ENCODE data around the gene ADORA1. TPM values are rescaled to one million over a fixed set of nuclear protein-coding genes. Genes with fewer than 3 reads are reported as not detected.

ADORA1 gene
- total RNA-seq, 1 experiment from 2014 or later: 1.5 TPM

GRCh38 chr1:203187689-203188264, 60.3 kb downstream of the ADORA1 start:
- no peak overlapping the region for H3K27ac Mint-ChIP-seq (ENCODE audit: unreplicated experiment)
- H3K27me3 Mint-ChIP-seq (ENCODE audit: unreplicated experiment): peaks cover 92% of the 10 kb centered on the region
- no peaks in the 10 kb centered on the region for H3K4me1 Mint-ChIP-seq (ENCODE audit: low read depth, unreplicated experiment)
- no peak for TF ChIP-seq CTCF (IDR thresholded peaks at IDR 0.05; ENCODE audit: unreplicated experiment)
- no TSS peak for BruUV-seq (replicated peaks)
- intact Hi-C loops (cut with micrococcal nuclease; ENCODE audit: unreplicated experiment): no loop called here
- CTCF ChIA-PET: no interaction called here
- no peaks in the 10 kb centered on the region for H3K9me3 Mint-ChIP-seq (ENCODE audit: low read depth, unreplicated experiment)
- no peaks in the 10 kb centered on the region for H3K36me3 Mint-ChIP-seq (ENCODE audit: insufficient read depth, unreplicated experiment)
- no peak for DNase-seq
- H3K4me3 Mint-ChIP-seq (ENCODE audit: low read depth, unreplicated experiment): no peak overlapping the region

- Mint-ChIP-seq H3K9me3 (ENCODE audit: low read depth, unreplicated experiment) (no peaks in the 10 kb centered on the region), H3K4me1 (ENCODE audit: low read depth, unreplicated experiment) (no peaks in the 10 kb centered on the region), H3K36me3 (ENCODE audit: insufficient read depth, unreplicated experiment) (no peaks in the 10 kb centered on the region), H3K27me3 (ENCODE audit: unreplicated experiment) (peaks cover 83% of the 10 kb centered on the region), H3K4me3 (ENCODE audit: low read depth, unreplicated experiment) (no peak overlapping the region), H3K27ac (ENCODE audit: unreplicated experiment) (no peak overlapping the region)
- no TSS peak for BruUV-seq (replicated peaks)
- TF ChIP-seq CTCF (IDR thresholded peaks at IDR 0.05; ENCODE audit: unreplicated experiment): no peak
- intact Hi-C loops (cut with micrococcal nuclease; ENCODE audit: unreplicated experiment): no loop called here
- CTCF ChIA-PET: no interaction called here
- DNase-seq: no peak
Observed at GRCh38 chr1:203188686-203189232, 61.2 kb downstream of the ADORA1 start.

GRCh38 chr1:203189951-203190352, 62.4 kb downstream of the ADORA1 start:
- intact Hi-C loops (cut with micrococcal nuclease; ENCODE audit: unreplicated experiment): no loop called here
- Mint-ChIP-seq H3K36me3 (ENCODE audit: insufficient read depth, unreplicated experiment) (no peaks in the 10 kb centered on the region), H3K9me3 (ENCODE audit: low read depth, unreplicated experiment) (no peaks in the 10 kb centered on the region), H3K4me3 (ENCODE audit: low read depth, unreplicated experiment) (no peak overlapping the region), H3K27me3 (ENCODE audit: unreplicated experiment) (peaks cover 71% of the 10 kb centered on the region), H3K4me1 (ENCODE audit: low read depth, unreplicated experiment) (no peaks in the 10 kb centered on the region), H3K27ac (ENCODE audit: unreplicated experiment) (no peak overlapping the region)
- CTCF ChIA-PET: no interaction called here
- no peak for DNase-seq
- BruUV-seq (replicated peaks): no TSS peak
- no peak for TF ChIP-seq CTCF (IDR thresholded peaks at IDR 0.05; ENCODE audit: unreplicated experiment)

GRCh38 chr1:203190949-203191348, 63.4 kb downstream of the ADORA1 start:
- CTCF ChIA-PET: interaction anchor here (0.5 kb wide), 1 partner anchor 73 kb away, joined by 3 read pairs; no protein-coding TSS in a partner anchor
- BruUV-seq (replicated peaks): no TSS peak

More at GRCh38 chr1:203190949-203191348, 63.4 kb downstream of the ADORA1 start:
- no peak for DNase-seq
- no peaks in the 10 kb centered on the region for H3K9me3 Mint-ChIP-seq (ENCODE audit: low read depth, unreplicated experiment)
- H3K36me3 Mint-ChIP-seq (ENCODE audit: insufficient read depth, unreplicated experiment): no peaks in the 10 kb centered on the region
- no peak overlapping the region for H3K4me3 Mint-ChIP-seq (ENCODE audit: low read depth, unreplicated experiment)
- H3K4me1 Mint-ChIP-seq (ENCODE audit: low read depth, unreplicated experiment): no peaks in the 10 kb centered on the region
- no peak overlapping the region for H3K27ac Mint-ChIP-seq (ENCODE audit: unreplicated experiment)
- H3K27me3 Mint-ChIP-seq (ENCODE audit: unreplicated experiment): peaks cover 71% of the 10 kb centered on the region
- intact Hi-C loops (cut with micrococcal nuclease; ENCODE audit: unreplicated experiment): no loop called here
- no peak for TF ChIP-seq CTCF (IDR thresholded peaks at IDR 0.05; ENCODE audit: unreplicated experiment)
